Neutrophil (primary cell): ENCODE measurements around the gene C12orf57.
A peak's percentile ranks its signal among the peaks of the same experiment; 100 is the strongest.

Source experiments
- H3K27ac ChIP-seq: fragments of 200-600 bp; sonication (generic); 2 replicates; pipeline ENCODE4 v1.5.1; 2016; ENCODE audit warnings: mild to moderate bottlenecking, moderate library complexity
- H3K27me3 ChIP-seq: fragments of 200-600 bp; sonication (generic); 2 replicates; pipeline ENCODE4 v1.6.0; 2016; ENCODE audit warnings: mild to moderate bottlenecking
- H3K36me3 ChIP-seq: fragments of 200-600 bp; sonication (generic); 2 replicates; pipeline ENCODE4 v1.5.1; 2017
- H3K4me1 ChIP-seq, 2 experiments: fragments of 200-600 bp in 1 of 2; sonication (generic) in 1 of 2; 1 replicate in 1 of 2; 2 replicates in 1 of 2; pipeline versions ENCODE4 v1.5.1 to v1.6.1; 2013 to 2016; ENCODE audit warnings: low read depth in 1 of 2, low read length in 1 of 2, mild to moderate bottlenecking in 1 of 2, moderate library complexity in 1 of 2; ENCODE audit not compliant: control insufficient read depth in 1 of 2, insufficient read depth in 1 of 2
- H3K4me3 ChIP-seq, 2 experiments: fragments of 200-600 bp in 1 of 2; sonication (generic) in 1 of 2; 1 replicate in 1 of 2; 2 replicates in 1 of 2; pipeline ENCODE4 v1.5.1; 2013 to 2016; ENCODE audit warnings: low read depth in 1 of 2, low read length in 1 of 2, mild to moderate bottlenecking in 1 of 2, moderate library complexity in 1 of 2
- H3K9me3 ChIP-seq: fragments of 200-600 bp; sonication (generic); 2 replicates; pipeline ENCODE4 v1.5.1; 2016
- CTCF ChIP-seq: fragments of 200-600 bp; sonication (generic); IDR thresholded peaks from 2 replicates; pipeline ENCODE4 v1.5.1; 2016; ENCODE audit warnings: antibody characterized with exemption

C12orf57 gene

GRCh38 chr12:6934110-6934509 is 9.7 kb upstream of the C12orf57 start:
- Histone ChIP-seq H3K4me1 (peaks cover 35 to 36% of the 10 kb centered on the region in 2 experiments), H3K4me3 (no peak overlapping the region), H3K9me3 (no peaks in the 10 kb centered on the region), H3K27me3 (peaks cover 29% of the 10 kb centered on the region), H3K36me3 (no peaks in the 10 kb centered on the region), H3K27ac (no peak overlapping the region)
- TF ChIP-seq CTCF: no peak

- no peaks in the 10 kb centered on the region for H3K36me3 ChIP-seq
- no peak for TF ChIP-seq CTCF
- peak overlapping the region in 1 of 2 experiments; percentile 95 for H3K4me3 ChIP-seq
- H3K4me1 ChIP-seq: peaks cover 35 to 36% of the 10 kb centered on the region in 2 experiments
- no peaks in the 10 kb centered on the region for H3K9me3 ChIP-seq
- peaks cover 14% of the 10 kb centered on the region for H3K27me3 ChIP-seq
- H3K27ac ChIP-seq: no peak overlapping the region
Measured at GRCh38 chr12:6935371-6936193, 8.2 kb upstream of the C12orf57 start.

GRCh38 chr12:6936194-6936635 is 7.6 kb upstream of the C12orf57 start:
- Histone ChIP-seq H3K9me3 (no peaks in the 10 kb centered on the region), H3K27ac (peak overlapping the region; percentile 85), H3K4me3 (peak overlapping the region in 1 of 2 experiments; percentile 95), H3K36me3 (no peaks in the 10 kb centered on the region), H3K27me3 (peaks cover 9% of the 10 kb centered on the region), H3K4me1 (peaks cover 35 to 36% of the 10 kb centered on the region in 2 experiments)
- TF ChIP-seq CTCF: no peak

GRCh38 chr12:6936636-6937480 is 7.0 kb upstream of the C12orf57 start:
- TF ChIP-seq CTCF: no peak
- H3K4me3 ChIP-seq: peak overlapping the region; percentile 61 to 95
- H3K9me3 ChIP-seq: no peaks in the 10 kb centered on the region
- H3K36me3 ChIP-seq: no peaks in the 10 kb centered on the region
- H3K4me1 ChIP-seq: peaks cover 35 to 36% of the 10 kb centered on the region in 2 experiments
- H3K27ac ChIP-seq: peak overlapping the region; percentile 85
- peaks cover 9% of the 10 kb centered on the region for H3K27me3 ChIP-seq

- Histone ChIP-seq H3K36me3 (no peaks in the 10 kb centered on the region), H3K9me3 (no peaks in the 10 kb centered on the region), H3K27ac (peak overlapping the region; percentile 85), H3K27me3 (peaks cover 2% of the 10 kb centered on the region), H3K4me1 (peaks cover 35 to 36% of the 10 kb centered on the region in 2 experiments), H3K4me3 (peak overlapping the region; percentile 61 to 95)
- peak; percentile 99 for TF ChIP-seq CTCF
Measured at GRCh38 chr12:6937481-6938352, 6.1 kb upstream of the C12orf57 start.
